HAP-1 (cell line): ENCODE results near the gene ENOX2.
"Not testable (repeated sequence)": the region's sequence is repeated elsewhere in the genome, so short reads cannot be mapped to it uniquely, and the experiment has no call there.

ENCODE experiments used
- DNase-seq, 2 experiments: peaks; one replicate each; pipeline ENCODE4 v3.0.0-alpha.2; 2016 to 2020; ENCODE audit warnings: low spot score in 2 of 2
- H3K27me3 ChIP-seq: fragments of 250-450 bp; sonication (Bioruptor Pico); 2 replicates; pipeline ENCODE4 v1.5.1; 2020; ENCODE audit warnings: low read depth, mild to moderate bottlenecking, moderate library complexity
- H3K36me3 ChIP-seq: fragments of 250-450 bp; sonication (Bioruptor Pico); replicated peaks from 2 replicates; pipeline ENCODE4 v1.5.1; 2020; ENCODE audit warnings: mild to moderate bottlenecking
- H3K4me1 ChIP-seq: fragments of 250-450 bp; sonication (Bioruptor Pico); 2 replicates; pipeline ENCODE4 v1.5.1; 2020; ENCODE audit warnings: mild to moderate bottlenecking
- H3K4me3 ChIP-seq: fragments of 250-450 bp; sonication (Bioruptor Pico); 2 replicates; pipeline ENCODE4 v1.5.1; 2020; ENCODE audit warnings: mild to moderate bottlenecking, moderate library complexity
- H3K9me3 ChIP-seq: fragments of 250-450 bp; sonication (Bioruptor Pico); 2 replicates; pipeline ENCODE4 v1.5.1; 2020; ENCODE audit warnings: mild to moderate bottlenecking, moderate library complexity
- in situ Hi-C: fragments of 300-500 bp; cut with MboI; formaldehyde crosslinking; loops from 3 replicates; pipeline ENCODE4 v1.14.3; 2020; ENCODE audit warnings: low sequenced_read_pairs, inconsistent platforms, mixed read lengths

ENOX2 gene, protein sequence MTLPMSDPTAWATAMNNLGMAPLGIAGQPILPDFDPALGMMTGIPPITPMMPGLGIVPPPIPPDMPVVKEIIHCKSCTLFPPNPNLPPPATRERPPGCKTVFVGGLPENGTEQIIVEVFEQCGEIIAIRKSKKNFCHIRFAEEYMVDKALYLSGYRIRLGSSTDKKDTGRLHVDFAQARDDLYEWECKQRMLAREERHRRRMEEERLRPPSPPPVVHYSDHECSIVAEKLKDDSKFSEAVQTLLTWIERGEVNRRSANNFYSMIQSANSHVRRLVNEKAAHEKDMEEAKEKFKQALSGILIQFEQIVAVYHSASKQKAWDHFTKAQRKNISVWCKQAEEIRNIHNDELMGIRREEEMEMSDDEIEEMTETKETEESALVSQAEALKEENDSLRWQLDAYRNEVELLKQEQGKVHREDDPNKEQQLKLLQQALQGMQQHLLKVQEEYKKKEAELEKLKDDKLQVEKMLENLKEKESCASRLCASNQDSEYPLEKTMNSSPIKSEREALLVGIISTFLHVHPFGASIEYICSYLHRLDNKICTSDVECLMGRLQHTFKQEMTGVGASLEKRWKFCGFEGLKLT

DNA sequence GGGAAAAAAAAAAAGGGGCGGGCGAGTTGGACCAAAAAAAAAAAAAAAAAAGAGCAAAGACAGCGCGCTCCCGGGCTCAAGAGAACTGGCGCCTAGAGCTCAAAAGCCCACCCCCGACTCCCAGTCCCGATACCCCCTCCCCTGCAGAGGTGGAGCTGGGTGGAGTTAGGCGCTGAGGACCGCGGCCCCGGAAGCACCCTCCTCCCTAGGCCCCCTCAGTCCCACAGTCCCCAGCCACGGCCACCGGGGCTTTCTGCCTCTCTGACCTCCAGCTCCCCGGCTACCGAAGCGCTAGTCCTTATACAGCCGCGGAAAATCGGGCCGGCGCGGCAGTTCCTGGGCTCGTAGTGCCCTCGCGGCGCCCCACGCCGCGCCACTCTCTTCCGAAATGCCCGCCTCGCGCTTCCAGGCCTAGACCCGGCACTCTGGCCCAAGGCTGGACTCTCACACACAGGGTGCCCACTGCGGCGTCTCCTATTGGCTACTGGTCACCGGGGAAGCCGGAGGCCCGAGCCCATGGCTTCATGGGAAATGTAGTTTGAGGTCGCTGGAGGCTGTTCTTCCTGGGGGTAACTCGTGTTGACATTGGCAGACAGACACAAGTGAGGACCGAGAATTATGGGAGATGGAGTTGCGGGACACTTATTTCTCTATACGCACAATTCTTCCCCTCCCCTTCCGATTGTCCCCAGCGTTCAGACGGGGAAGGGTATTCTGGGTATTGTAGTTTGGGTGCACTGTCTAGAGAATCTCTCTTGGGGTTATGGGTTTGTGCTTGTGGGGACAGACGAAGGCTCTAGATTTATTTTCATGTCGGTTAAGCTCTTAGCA lies at the start of gene ENOX2:
Gene ENOX2, minus strand, starts transcription at position 427 of the 831 bp plus-strand sequence. CDS start 199,993 bp downstream, outside the sequence.
- Histone ChIP-seq H3K4me1 (peaks cover 6% of the 10 kb centered on the region), H3K27me3 (no peaks in the 10 kb centered on the region), H3K9me3 (no peaks in the 10 kb centered on the region), H3K4me3 (peak within 1 kb of the TSS; percentile 80), H3K36me3 (no peaks in the 10 kb centered on the region)
- DNase-seq = peak; percentile 96 to 99
- in situ Hi-C loops = loop anchor here (25.0 kb wide), 1 partner anchor 791 kb away; the partner anchor contains the start of gene ELF4

DNA sequence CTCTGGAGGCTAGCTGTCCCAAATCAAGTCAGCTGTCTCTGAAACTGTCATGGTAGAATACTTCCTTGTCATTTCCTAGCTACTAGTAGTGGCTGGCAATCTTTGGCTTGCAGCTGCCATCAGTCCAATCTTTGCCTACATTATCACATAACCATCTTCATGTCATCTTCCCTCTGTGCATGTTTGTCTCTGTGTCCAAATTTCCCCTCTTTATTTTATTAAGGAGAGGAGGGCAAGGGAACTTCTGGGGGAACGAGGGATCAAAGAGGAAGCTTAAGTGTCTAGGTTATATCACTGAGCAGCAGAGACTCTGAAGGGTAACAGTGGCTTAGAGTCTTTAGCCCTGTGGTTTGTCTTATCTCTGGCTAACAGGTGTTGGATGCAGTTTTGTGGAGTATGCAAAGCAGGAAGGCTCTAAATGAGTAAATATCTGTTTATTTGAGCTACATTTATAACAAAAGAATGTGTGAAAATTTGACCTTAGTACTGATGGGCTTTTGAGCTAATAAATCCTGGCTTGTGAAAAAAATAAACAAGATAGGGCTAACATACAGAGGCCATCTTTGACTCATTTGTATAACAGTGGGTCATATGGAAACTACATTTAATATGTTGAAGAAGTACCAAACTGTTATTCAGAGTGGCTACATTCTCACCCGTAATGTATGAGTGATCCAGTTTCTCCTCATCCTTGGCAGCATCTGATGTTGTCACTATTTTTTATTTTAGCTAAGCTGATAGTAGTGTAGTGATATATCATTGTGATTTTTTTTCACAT lies 49.4 kb upstream of the ENOX2 start:
- Histone ChIP-seq H3K27me3 (peaks cover 5% of the 10 kb centered on the region; the same call in 1 of the 2 replicates), H3K36me3 (no peaks in the 10 kb centered on the region), H3K4me1 (no peaks in the 10 kb centered on the region), H3K4me3 (no peak overlapping the region), H3K9me3 (no peaks in the 10 kb centered on the region)
- DNase-seq = no peak
- in situ Hi-C loops = no loop called here

GRCh38 chrX:130944230-130944629 lies 41.2 kb upstream of the ENOX2 start:
- Histone ChIP-seq H3K9me3 (no peaks in the 10 kb centered on the region), H3K4me3 (no peak overlapping the region), H3K4me1 (peaks cover 9% of the 10 kb centered on the region), H3K27me3 (no peaks in the 10 kb centered on the region), H3K36me3 (no peaks in the 10 kb centered on the region)
- peak in 1 of 2 experiments; percentile 19 for DNase-seq
- in situ Hi-C loops = no loop called here

DNA sequence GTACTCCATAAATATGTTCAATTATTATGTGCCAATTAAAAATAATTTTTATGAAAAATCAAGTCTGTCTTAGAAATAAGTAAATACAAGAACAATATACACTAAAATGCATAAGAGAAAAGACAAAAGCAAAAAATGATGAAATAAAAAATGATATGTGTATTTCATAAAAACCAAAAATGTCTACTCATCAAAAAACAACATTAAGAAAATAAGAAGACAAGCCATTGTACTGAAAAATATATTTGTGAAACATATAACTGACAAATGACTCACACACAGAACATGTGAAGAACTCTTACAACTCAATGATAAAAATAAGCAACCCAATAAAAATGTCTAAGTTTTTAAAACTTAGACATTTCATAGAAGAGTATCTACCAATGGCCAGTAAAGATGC lies 34.1 kb upstream of the ENOX2 start:
- Histone ChIP-seq H3K36me3 (no peaks in the 10 kb centered on the region), H3K9me3 (no peaks in the 10 kb centered on the region), H3K27me3 (no peaks in the 10 kb centered on the region), H3K4me3 (no peak overlapping the region), H3K4me1 (no peaks in the 10 kb centered on the region)
- no peak for DNase-seq
- in situ Hi-C loops = no loop called here

- no peak for DNase-seq
- Histone ChIP-seq H3K4me1 (no peaks in the 10 kb centered on the region), H3K36me3 (no peaks in the 10 kb centered on the region), H3K27me3 (no peaks in the 10 kb centered on the region), H3K4me3 (no peak overlapping the region), H3K9me3 (no peaks in the 10 kb centered on the region)
- in situ Hi-C loops = no loop called here
These were observed 30.3 kb upstream of the ENOX2 start for GRCh38 chrX:130933358-130933757.

GRCh38 chrX:130920405-130920804 lies 17.4 kb upstream of the ENOX2 start:
- H3K4me1 ChIP-seq, H3K9me3 ChIP-seq, H3K4me3 ChIP-seq, H3K36me3 ChIP-seq, DNase-seq, H3K27me3 ChIP-seq: not testable (repeated sequence)
- in situ Hi-C loops = loop anchor here (25.0 kb wide), 1 partner anchor 808 kb away; the partner anchor contains the start of gene ELF4

DNA sequence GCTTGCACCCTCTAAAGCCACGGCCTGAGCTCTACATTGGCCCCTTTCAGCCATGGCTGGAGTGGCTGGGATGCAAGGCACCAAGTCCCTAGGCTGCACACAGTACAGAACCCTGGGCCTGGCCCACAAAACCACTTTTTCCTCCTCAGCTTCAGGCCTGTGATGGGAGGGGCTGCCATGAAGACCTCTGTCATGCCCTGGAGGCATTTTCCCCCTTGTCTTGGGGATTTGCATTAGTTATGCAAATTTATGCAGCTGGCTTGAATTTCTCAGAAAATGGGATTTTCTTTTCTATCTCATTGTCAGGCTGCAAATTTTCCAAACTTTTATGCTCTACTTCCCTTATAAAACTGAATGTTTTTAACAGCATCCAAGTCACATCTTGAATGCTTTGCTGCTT lies 16.7 kb upstream of the ENOX2 start:
- not testable (repeated sequence) for H3K36me3 ChIP-seq, H3K27me3 ChIP-seq, H3K4me3 ChIP-seq, H3K4me1 ChIP-seq, H3K9me3 ChIP-seq
- DNase-seq = peak; percentile 37 to 77
- in situ Hi-C loops = loop anchor here (5.0 to 25.0 kb wide), 3 partner anchors 377 to 807 kb away; partner anchors contain the start of gene ELF4

DNA sequence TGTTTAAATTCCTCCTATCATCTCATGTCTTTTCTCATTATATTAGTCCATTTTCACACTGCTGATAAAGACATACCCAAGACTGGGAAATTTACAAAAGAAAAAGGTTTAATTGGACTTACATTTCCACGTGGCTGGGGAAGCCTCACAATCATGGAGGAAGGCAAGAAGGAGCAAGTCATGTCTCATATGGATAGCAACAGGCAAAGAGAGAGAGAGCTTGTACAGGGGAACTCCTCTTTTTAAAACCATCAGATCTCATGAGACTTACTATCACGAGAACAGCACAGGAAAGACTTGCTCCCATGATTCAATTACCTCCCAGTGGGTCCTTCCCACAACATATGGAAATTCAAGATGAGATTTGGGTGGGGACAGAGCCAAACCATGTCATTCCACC lies 15.5 kb upstream of the ENOX2 start:
- not testable (repeated sequence) for H3K4me1 ChIP-seq, H3K36me3 ChIP-seq, H3K4me3 ChIP-seq, H3K9me3 ChIP-seq, H3K27me3 ChIP-seq, DNase-seq
- in situ Hi-C loops = loop anchor here (5.0 to 25.0 kb wide), 3 partner anchors 376 to 806 kb away; partner anchors contain the start of gene ELF4

DNA sequence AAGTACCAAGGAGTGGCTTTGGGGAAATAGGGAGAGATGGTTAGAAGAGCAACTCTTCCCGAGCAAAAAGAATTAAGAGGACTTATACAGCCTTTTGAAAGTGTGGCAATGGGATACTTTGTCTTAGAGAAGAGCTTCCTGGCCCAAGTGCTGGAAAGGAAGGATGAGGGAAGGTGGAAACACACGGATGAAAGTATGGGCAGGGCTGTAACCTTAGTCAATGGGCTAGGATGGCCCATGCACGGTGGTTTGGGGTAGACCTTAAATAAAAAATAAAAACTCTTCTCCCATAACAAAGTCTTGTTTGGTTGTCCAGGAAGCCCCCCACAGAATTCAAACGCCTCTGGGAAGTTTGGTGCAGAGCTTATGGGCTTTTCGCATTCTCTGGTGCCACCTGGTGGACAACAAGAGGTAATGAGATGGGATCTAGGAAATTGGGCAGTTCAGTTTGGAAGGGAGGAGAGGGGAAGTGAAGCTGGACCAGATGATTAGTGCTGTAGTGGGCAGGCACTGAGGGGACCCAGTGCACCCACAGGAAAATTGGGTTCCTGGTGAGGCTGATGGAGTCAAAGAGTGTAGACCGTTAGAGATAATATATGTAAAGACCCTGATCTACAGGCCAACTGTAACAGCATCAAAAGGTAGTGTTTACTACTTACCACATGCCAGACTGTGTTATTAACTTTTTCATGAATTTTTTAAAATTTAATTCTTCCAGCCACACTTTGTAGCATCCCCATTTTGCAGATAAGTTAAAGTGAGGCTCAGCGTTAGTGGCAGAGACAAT lies 13.8 kb upstream of the ENOX2 start:
- Histone ChIP-seq H3K9me3 (no peaks in the 10 kb centered on the region), H3K4me3 (no peak overlapping the region), H3K27me3 (no peaks in the 10 kb centered on the region), H3K36me3 (no peaks in the 10 kb centered on the region), H3K4me1 (peaks cover 7% of the 10 kb centered on the region; the same call in 1 of the 2 replicates)
- peak; percentile 57 to 72 for DNase-seq
- in situ Hi-C loops = loop anchor here (5.0 to 25.0 kb wide), 3 partner anchors 375 to 805 kb away; partner anchors contain the start of gene ELF4

- Histone ChIP-seq H3K9me3 (no peaks in the 10 kb centered on the region), H3K4me1 (peaks cover 7% of the 10 kb centered on the region; the same call in 1 of the 2 replicates), H3K4me3 (no peak overlapping the region), H3K27me3 (no peaks in the 10 kb centered on the region), H3K36me3 (no peaks in the 10 kb centered on the region)
- DNase-seq = no peak
- in situ Hi-C loops = loop anchor here (5.0 to 25.0 kb wide), 3 partner anchors 373 to 803 kb away; partner anchors contain the start of gene ELF4
These were observed 12.3 kb upstream of the ENOX2 start for GRCh38 chrX:130915302-130915701.

DNA sequence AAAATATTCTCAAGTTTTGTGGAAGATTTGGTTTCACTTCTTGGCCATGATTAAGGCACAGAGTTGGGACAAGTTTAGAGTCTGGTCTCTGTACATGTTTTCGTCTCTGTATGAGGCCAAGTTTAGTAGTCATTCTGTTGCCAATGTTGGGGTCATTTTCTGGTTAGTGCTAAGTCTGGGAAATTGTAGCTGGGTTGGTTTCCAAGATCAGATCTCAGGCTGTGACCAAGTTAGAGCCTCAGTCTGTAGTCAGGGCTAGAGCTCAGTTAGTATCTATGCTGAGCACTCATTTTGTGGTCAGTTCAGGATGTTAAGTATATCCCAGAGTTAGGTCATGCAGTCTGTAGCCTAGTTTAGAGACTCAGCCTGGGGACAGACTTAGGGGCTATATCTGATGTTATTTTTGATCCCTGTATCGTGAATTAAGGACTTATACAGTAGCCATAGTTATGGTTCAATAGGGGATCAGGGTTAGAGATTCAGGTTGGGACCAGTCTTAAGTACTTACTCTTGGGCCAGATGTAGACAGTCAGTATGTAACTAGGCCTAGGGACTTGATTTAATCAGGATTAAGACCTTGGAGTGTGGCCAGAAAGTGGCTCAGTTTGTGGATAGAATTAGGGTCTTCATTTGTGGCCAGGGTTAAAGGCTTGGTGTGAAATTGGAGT lies 6.6 kb upstream of the ENOX2 start:
- H3K4me3 ChIP-seq = no peak overlapping the region
- no peak for DNase-seq
- no peaks in the 10 kb centered on the region for H3K4me1 ChIP-seq
- in situ Hi-C loops = loop anchor here (10.0 to 25.0 kb wide), 2 partner anchors 515 to 797 kb away; partner anchors contain the start of gene ELF4
- H3K27me3 ChIP-seq = no peaks in the 10 kb centered on the region
- H3K9me3 ChIP-seq = no peaks in the 10 kb centered on the region
- H3K36me3 ChIP-seq = no peaks in the 10 kb centered on the region

DNA sequence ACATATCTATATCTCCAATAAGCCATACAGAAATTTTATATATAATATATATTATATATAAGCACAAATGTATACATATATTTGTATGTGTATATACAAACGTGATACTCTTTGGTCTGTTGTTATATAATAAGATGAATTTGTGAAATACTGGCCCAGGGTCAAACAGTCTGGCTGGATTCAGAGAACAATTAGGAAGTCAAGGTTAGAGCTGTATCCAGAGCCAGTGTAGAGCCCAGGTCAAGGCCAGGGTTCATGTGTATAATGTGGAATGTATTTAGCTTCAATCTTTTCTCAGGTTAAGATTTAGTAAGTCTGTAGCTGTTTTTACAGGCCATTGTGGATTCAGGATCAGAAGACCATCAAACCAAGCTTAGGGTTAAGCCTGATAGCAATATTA lies 3.8 kb upstream of the ENOX2 start:
- in situ Hi-C loops = loop anchor here (25.0 kb wide), 1 partner anchor 794 kb away; the partner anchor contains the start of gene ELF4
- Histone ChIP-seq H3K4me3 (no peak overlapping the region), H3K27me3 (no peaks in the 10 kb centered on the region), H3K4me1 (peaks cover 6% of the 10 kb centered on the region), H3K36me3 (no peaks in the 10 kb centered on the region), H3K9me3 (no peaks in the 10 kb centered on the region)
- DNase-seq = no peak
